Measurements from ENCODE around the gene TIMP2. TPM values are rescaled to one million over a fixed set of nuclear protein-coding genes. Genes with fewer than 3 reads are reported as not detected.

TIMP2 gene
- polyA plus RNA-seq, 1 donor from 2014 or later: 25.6 TPM

GRCh38 chr17:78956254-78956653 is 31.1 kb upstream of the TIMP2 start:
- H3K9me2 ChIP-seq (ENCODE audit: insufficient read depth, low read length): no peaks in the 10 kb centered on the region
- H3K4me2 ChIP-seq (ENCODE audit: low read length): no peak overlapping the region
- no peaks in the 10 kb centered on the region for H3F3A ChIP-seq (ENCODE audit: insufficient read depth, low read length, poor library complexity, severe bottlenecking)
- no peaks in the 10 kb centered on the region for H4K20me1 ChIP-seq (ENCODE audit: insufficient read depth)
- H3K4me3 ChIP-seq (ENCODE audit: low read length): no peak overlapping the region
- no peaks in the 10 kb centered on the region for H3K79me2 ChIP-seq (replicated peaks; ENCODE audit: insufficient read depth, low read length)
- H3K36me3 ChIP-seq (ENCODE audit: insufficient read depth, low read length): no peaks in the 10 kb centered on the region
- TF ChIP-seq REST (IDR thresholded peaks at IDR 0.05; ENCODE audit: borderline replicate concordance) (no peak), SMC3 (conservative IDR thresholded peaks at IDR 0.05; ENCODE audit: poor library complexity) (no peak), EZH2 (IDR thresholded peaks at IDR 0.05; ENCODE audit: borderline replicate concordance, insufficient read depth, low read length, poor library complexity, severe bottlenecking) (no peak), RAD21 (conservative IDR thresholded peaks at IDR 0.05) (no peak), MXI1 (conservative IDR thresholded peaks at IDR 0.05; ENCODE audit: poor library complexity, severe bottlenecking) (no peak), EP300 (conservative IDR thresholded peaks at IDR 0.05; ENCODE audit: poor library complexity, severe bottlenecking) (no peak), TAF1 (IDR thresholded peaks at IDR 0.05; ENCODE audit: low read depth) (no peak), POLR2AphosphoS5 (IDR thresholded peaks at IDR 0.05) (no peak), CTCF (IDR thresholded peaks at IDR 0.05; ENCODE audit: poor library complexity, severe bottlenecking) (no peak)
- H3K9me3 ChIP-seq (ENCODE audit: low read length): no peaks in the 10 kb centered on the region
- no peaks in the 10 kb centered on the region for H3K27me3 ChIP-seq (ENCODE audit: insufficient read depth, low read depth, low read length)
- H2AFZ ChIP-seq (ENCODE audit: low read depth, low read length): no peak overlapping the region
- peak overlapping the region; percentile 84 for H3K27ac ChIP-seq (ENCODE audit: low read length)
- no peak overlapping the region for H3K9ac ChIP-seq (ENCODE audit: low read length)

- H3K9me2 ChIP-seq (ENCODE audit: insufficient read depth, low read length): no peaks in the 10 kb centered on the region
- peaks cover 4% of the 10 kb centered on the region for H3K9me3 ChIP-seq (ENCODE audit: low read length)
- no peaks in the 10 kb centered on the region for H4K20me1 ChIP-seq (ENCODE audit: insufficient read depth)
- peak overlapping the region; percentile 58 for H3K9ac ChIP-seq (ENCODE audit: low read length)
- H3K79me2 ChIP-seq (replicated peaks; ENCODE audit: insufficient read depth, low read length): no peaks in the 10 kb centered on the region
- no peak overlapping the region for H3K4me2 ChIP-seq (ENCODE audit: low read length)
- H3K36me3 ChIP-seq (ENCODE audit: insufficient read depth, low read length): no peaks in the 10 kb centered on the region
- H3K27ac ChIP-seq (ENCODE audit: low read length): peak overlapping the region; percentile 84
- TF ChIP-seq MXI1 (conservative IDR thresholded peaks at IDR 0.05; ENCODE audit: poor library complexity, severe bottlenecking) (no peak), EZH2 (IDR thresholded peaks at IDR 0.05; ENCODE audit: borderline replicate concordance, insufficient read depth, low read length, poor library complexity, severe bottlenecking) (no peak), CTCF (IDR thresholded peaks at IDR 0.05; ENCODE audit: poor library complexity, severe bottlenecking) (no peak), SMC3 (conservative IDR thresholded peaks at IDR 0.05; ENCODE audit: poor library complexity) (no peak), EP300 (conservative IDR thresholded peaks at IDR 0.05; ENCODE audit: poor library complexity, severe bottlenecking) (no peak), RAD21 (conservative IDR thresholded peaks at IDR 0.05) (no peak), REST (IDR thresholded peaks at IDR 0.05; ENCODE audit: borderline replicate concordance) (no peak), POLR2AphosphoS5 (IDR thresholded peaks at IDR 0.05) (no peak), TAF1 (IDR thresholded peaks at IDR 0.05; ENCODE audit: low read depth) (no peak)
- H2AFZ ChIP-seq (ENCODE audit: low read depth, low read length): no peak overlapping the region
- no peaks in the 10 kb centered on the region for H3K27me3 ChIP-seq (ENCODE audit: insufficient read depth, low read depth, low read length)
- H3F3A ChIP-seq (ENCODE audit: insufficient read depth, low read length, poor library complexity, severe bottlenecking): no peaks in the 10 kb centered on the region
- H3K4me3 ChIP-seq (ENCODE audit: low read length): peak overlapping the region; percentile 43
Measured at GRCh38 chr17:78954684-78955083, 29.5 kb upstream of the TIMP2 start.
